MM.1S (cell line): Measurements from ENCODE around the gene CDV3.
A peak's percentile ranks its signal among the peaks of the same experiment; 100 is the strongest.
"Not testable (repeated sequence)": the region's sequence is repeated elsewhere in the genome, so short reads cannot be mapped to it uniquely, and the experiment has no call there.

ENCODE experiments used
- DNase-seq: peaks from one replicate; pipeline ENCODE4 v3.0.0-alpha.2; 2015
- H2AFZ ChIP-seq: fragments of 300-600 bp; sonication (generic); 2 replicates; pipeline ENCODE4 v1.6.0; 2016; ENCODE audit warnings: antibody characterized with exemption, low read length
- H3F3A ChIP-seq: fragments of 300-600 bp; sonication (generic); 2 replicates; pipeline ENCODE4 v1.6.1; 2016; ENCODE audit warnings: mild to moderate bottlenecking, antibody characterized with exemption, low read length, moderate library complexity, mixed read lengths; ENCODE audit not compliant: insufficient read depth
- H3K27ac ChIP-seq: fragments of 300-600 bp; sonication (generic); 2 replicates; pipeline ENCODE4 v1.5.1; 2016; ENCODE audit warnings: mild to moderate bottlenecking, low read length
- H3K27me3 ChIP-seq: fragments of 300-600 bp; sonication (generic); replicated peaks from 2 replicates; pipeline ENCODE4 v1.6.0; 2016; ENCODE audit warnings: low read length; ENCODE audit not compliant: insufficient read depth
- H3K36me3 ChIP-seq: fragments of 300-600 bp; sonication (generic); replicated peaks from 2 replicates; pipeline ENCODE4 v1.6.1; 2016; ENCODE audit warnings: mild to moderate bottlenecking, low read length, mixed read lengths; ENCODE audit not compliant: insufficient read depth
- H3K4me1 ChIP-seq: fragments of 300-600 bp; sonication (generic); 2 replicates; pipeline ENCODE4 v1.6.1; 2016; ENCODE audit warnings: low read length, mixed read lengths
- H3K4me2 ChIP-seq: fragments of 300-600 bp; sonication (generic); 2 replicates; pipeline ENCODE4 v1.6.0; 2016; ENCODE audit warnings: low read depth, low read length
- H3K4me3 ChIP-seq: fragments of 300-600 bp; sonication (generic); 2 replicates; pipeline ENCODE4 v1.5.1; 2016; ENCODE audit warnings: low read length, mixed read lengths
- H3K79me2 ChIP-seq: fragments of 300-600 bp; sonication (generic); 2 replicates; pipeline ENCODE4 v1.6.1; 2016; ENCODE audit warnings: mixed run types, low read length, mixed read lengths
- H3K9ac ChIP-seq: fragments of 300-600 bp; sonication (generic); 2 replicates; pipeline ENCODE4 v1.6.1; 2016; ENCODE audit warnings: low read length, mixed read lengths
- H3K9me2 ChIP-seq: fragments of 300-600 bp; sonication (generic); replicated peaks from 2 replicates; pipeline ENCODE4 v1.6.1; 2016; ENCODE audit warnings: mild to moderate bottlenecking, low read length, mixed read lengths; ENCODE audit not compliant: insufficient read depth
- H3K9me3 ChIP-seq: fragments of 300-600 bp; sonication (generic); replicated peaks from 2 replicates; pipeline ENCODE4 v1.6.1; 2016; ENCODE audit warnings: mild to moderate bottlenecking, low read length, mixed read lengths; ENCODE audit not compliant: insufficient read depth
- H4K20me1 ChIP-seq: fragments of 300-600 bp; sonication (generic); 2 replicates; pipeline ENCODE4 v1.6.1; 2016; ENCODE audit warnings: mild to moderate bottlenecking, low read length, moderate library complexity, mixed read lengths; ENCODE audit not compliant: insufficient read depth
- CTCF ChIP-seq: fragments of 300-600 bp; sonication (generic); IDR thresholded peaks from 2 replicates; pipeline ENCODE4 v1.5.1; 2016; ENCODE audit warnings: antibody characterized with exemption, low read length, mixed read lengths
- EZH2 ChIP-seq: fragments of 300-600 bp; sonication (generic); optimal IDR thresholded peaks from 2 replicates; pipeline ENCODE3; 2017; ENCODE audit warnings: low read depth, mild to moderate bottlenecking, antibody characterized with exemption, low read length, mixed read lengths
- EZH2phosphoT487 ChIP-seq: fragments of 300-600 bp; sonication (generic); IDR thresholded peaks from 2 replicates; pipeline ENCODE4 v1.6.1; 2018; ENCODE audit warnings: antibody characterized with exemption, low read length

CDV3 gene

GRCh38 chr3:133540896-133541674 is 32.4 kb upstream of the CDV3 start:
- peak overlapping the region; percentile 65 for H2AFZ ChIP-seq

GRCh38 chr3:133542871-133543270 is 30.6 kb upstream of the CDV3 start:
- no peaks in the 10 kb centered on the region for H4K20me1 ChIP-seq
- peaks cover 28% of the 10 kb centered on the region for H3K4me1 ChIP-seq
- no peak overlapping the region for H3K9ac ChIP-seq
- H3K4me3 ChIP-seq = no peak overlapping the region
- no peak for DNase-seq
- H3F3A ChIP-seq = peaks cover 10% of the 10 kb centered on the region
- H2AFZ ChIP-seq = no peak overlapping the region
- H3K36me3 ChIP-seq = no peaks in the 10 kb centered on the region
- H3K27ac ChIP-seq = no peak overlapping the region
- TF ChIP-seq CTCF = no peak
- TF ChIP-seq EZH2phosphoT487 = no peak
- TF ChIP-seq EZH2 = no peak
- no peaks in the 10 kb centered on the region for H3K27me3 ChIP-seq
- no peaks in the 10 kb centered on the region for H3K9me2 ChIP-seq
- H3K79me2 ChIP-seq = no peaks in the 10 kb centered on the region
- H3K9me3 ChIP-seq = no peaks in the 10 kb centered on the region
- H3K4me2 ChIP-seq = no peak overlapping the region

More at GRCh38 chr3:133540896-133541674, 32.4 kb upstream of the CDV3 start:
- peak overlapping the region; percentile 11; the same call in 1 of the 2 replicates for H3K27ac ChIP-seq
- no peaks in the 10 kb centered on the region for H3K9me2 ChIP-seq
- no peaks in the 10 kb centered on the region for H4K20me1 ChIP-seq
- H3K27me3 ChIP-seq = no peaks in the 10 kb centered on the region
- H3K36me3 ChIP-seq = no peaks in the 10 kb centered on the region
- H3K4me1 ChIP-seq = peaks cover 13% of the 10 kb centered on the region
- H3K4me2 ChIP-seq = peak overlapping the region; percentile 38
- no peak overlapping the region for H3K9ac ChIP-seq
- no peaks in the 10 kb centered on the region for H3K9me3 ChIP-seq
- H3F3A ChIP-seq = no peaks in the 10 kb centered on the region
- H3K4me3 ChIP-seq = no peak overlapping the region
- TF ChIP-seq EZH2phosphoT487 (no peak), CTCF (no peak), EZH2 (no peak)
- H3K79me2 ChIP-seq = no peaks in the 10 kb centered on the region
- DNase-seq = peak; percentile 50

DNA sequence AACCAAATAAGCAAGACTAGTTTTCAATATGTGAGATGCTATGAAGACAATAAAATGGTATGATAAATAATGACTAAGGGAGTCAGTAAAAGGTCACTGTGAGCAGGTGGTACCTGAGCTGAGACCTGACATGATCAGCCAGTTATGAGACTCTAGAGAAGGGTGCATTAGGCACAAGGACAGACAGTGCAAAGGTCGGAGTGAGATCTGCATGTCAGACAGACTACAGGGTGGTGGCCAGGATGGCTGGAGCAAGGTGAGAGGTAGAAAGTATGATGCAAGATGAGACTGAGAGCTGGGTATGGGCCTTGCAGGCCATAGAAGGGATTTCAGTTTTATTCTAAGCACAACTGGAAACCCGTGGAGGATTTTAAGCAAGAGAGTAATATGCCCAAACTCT is 28.5 kb upstream of the CDV3 start:
- not testable (repeated sequence) for H3K9ac ChIP-seq, H3K9me3 ChIP-seq, H4K20me1 ChIP-seq, H3K27me3 ChIP-seq, H3K4me3 ChIP-seq, H3K9me2 ChIP-seq, H3K36me3 ChIP-seq, H3K79me2 ChIP-seq, DNase-seq, H3K4me2 ChIP-seq, H3K27ac ChIP-seq, H2AFZ ChIP-seq
- H3F3A ChIP-seq = peaks cover 22% of the 10 kb centered on the region
- peaks cover 47% of the 10 kb centered on the region for H3K4me1 ChIP-seq

DNA sequence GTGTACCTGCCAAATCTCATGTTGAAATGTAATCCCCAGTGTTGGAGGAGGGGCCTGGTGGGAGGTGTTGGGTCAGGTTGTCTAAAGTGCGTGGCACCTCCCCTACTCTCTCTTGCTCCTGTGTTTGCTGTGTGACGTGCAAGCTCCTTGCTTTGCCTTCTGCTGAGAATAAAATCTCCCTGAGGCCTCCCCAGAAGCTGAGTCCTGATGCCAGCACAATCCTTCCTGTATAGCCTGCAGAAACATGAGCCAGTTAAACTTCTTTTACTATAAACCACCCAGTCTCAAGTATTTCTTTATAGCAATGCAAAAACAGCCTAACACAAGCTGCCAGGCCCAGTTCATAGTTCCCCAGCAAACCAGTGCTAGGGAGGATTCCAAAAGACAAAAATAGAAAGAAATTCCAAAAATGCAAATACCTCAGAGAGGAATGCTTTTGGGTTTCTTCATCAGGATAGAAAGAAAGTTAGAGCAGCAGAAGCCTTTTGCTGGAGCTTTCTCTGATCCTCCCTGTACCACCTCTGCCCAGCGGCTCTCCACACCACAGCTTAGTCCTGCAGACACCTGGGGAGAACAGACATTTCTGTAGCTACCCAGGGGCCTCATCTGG is 25.9 kb upstream of the CDV3 start:
- DNase-seq = peak; percentile 48

More for the DNA sequence above, 25.9 kb upstream of the CDV3 start:
- H3K27me3 ChIP-seq = no peaks in the 10 kb centered on the region
- peaks cover 39% of the 10 kb centered on the region for H3K4me1 ChIP-seq
- no peaks in the 10 kb centered on the region for H4K20me1 ChIP-seq
- no peak for TF ChIP-seq EZH2phosphoT487
- no peak for TF ChIP-seq CTCF
- TF ChIP-seq EZH2 = no peak
- H3K36me3 ChIP-seq = no peaks in the 10 kb centered on the region
- H3F3A ChIP-seq = peaks cover 23% of the 10 kb centered on the region
- H3K9ac ChIP-seq = peak overlapping the region; percentile 11; the same call in 1 of the 2 replicates
- H2AFZ ChIP-seq = 0 out of 2 replicates have a peak overlapping the region, but pooled peaks have one; percentile 16
- H3K27ac ChIP-seq = peak overlapping the region; percentile 54; the same call in 1 of the 2 replicates
- H3K4me3 ChIP-seq = no peak overlapping the region
- H3K4me2 ChIP-seq = peak overlapping the region; percentile 15; the same call in 1 of the 2 replicates
- H3K9me2 ChIP-seq = no peaks in the 10 kb centered on the region
- no peaks in the 10 kb centered on the region for H3K79me2 ChIP-seq
- H3K9me3 ChIP-seq = no peaks in the 10 kb centered on the region
